Measurements from ENCODE around the gene MYO1E. TPM values are rescaled to one million over a fixed set of nuclear protein-coding genes. Genes with fewer than 3 reads are reported as not detected.

Gene MYO1E
- total RNA-seq, 4 donors from 2014 or later, result 49.7 to 76.1 (median 65.6) TPM

DNA sequence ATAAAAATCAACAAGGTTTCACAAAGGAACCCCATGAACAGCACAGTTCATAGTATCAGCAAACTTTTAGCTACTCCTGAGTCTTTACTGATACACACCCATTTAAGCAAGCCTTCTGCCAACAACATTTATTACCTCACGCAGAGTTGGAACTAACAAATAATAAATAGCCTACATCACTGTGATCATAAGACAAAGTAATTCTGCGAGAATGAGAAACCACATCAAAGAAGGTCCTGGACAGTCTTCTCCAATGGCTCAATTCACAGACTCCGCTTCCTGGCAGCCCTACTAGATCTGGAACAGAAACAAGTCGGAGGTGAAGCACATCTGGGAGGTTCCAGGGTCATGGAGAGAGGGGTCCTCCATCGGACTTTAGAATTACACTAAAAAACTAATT is 129.0 kb downstream of the MYO1E start:
- TF ChIP-seq, protein P1, sequence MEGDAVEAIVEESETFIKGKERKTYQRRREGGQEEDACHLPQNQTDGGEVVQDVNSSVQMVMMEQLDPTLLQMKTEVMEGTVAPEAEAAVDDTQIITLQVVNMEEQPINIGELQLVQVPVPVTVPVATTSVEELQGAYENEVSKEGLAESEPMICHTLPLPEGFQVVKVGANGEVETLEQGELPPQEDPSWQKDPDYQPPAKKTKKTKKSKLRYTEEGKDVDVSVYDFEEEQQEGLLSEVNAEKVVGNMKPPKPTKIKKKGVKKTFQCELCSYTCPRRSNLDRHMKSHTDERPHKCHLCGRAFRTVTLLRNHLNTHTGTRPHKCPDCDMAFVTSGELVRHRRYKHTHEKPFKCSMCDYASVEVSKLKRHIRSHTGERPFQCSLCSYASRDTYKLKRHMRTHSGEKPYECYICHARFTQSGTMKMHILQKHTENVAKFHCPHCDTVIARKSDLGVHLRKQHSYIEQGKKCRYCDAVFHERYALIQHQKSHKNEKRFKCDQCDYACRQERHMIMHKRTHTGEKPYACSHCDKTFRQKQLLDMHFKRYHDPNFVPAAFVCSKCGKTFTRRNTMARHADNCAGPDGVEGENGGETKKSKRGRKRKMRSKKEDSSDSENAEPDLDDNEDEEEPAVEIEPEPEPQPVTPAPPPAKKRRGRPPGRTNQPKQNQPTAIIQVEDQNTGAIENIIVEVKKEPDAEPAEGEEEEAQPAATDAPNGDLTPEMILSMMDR (IDR thresholded peaks at IDR 0.05), result no peak
- TF ChIP-seq POLR2A (IDR thresholded peaks at IDR 0.05), result no peak
- no peak for TF ChIP-seq POLR2AphosphoS5 (IDR thresholded peaks at IDR 0.05)
- no peak for TF ChIP-seq EP300 (IDR thresholded peaks at IDR 0.05)
- Histone ChIP-seq H3K4me3 (no peak overlapping the region), H3K27ac (no peak overlapping the region), H3K9me3 (no peaks in the 10 kb centered on the region), H3K27me3 (no peaks in the 10 kb centered on the region), H3K36me3 (no peaks in the 10 kb centered on the region), H3K4me1 (peaks cover 0 to 6% (median 0%) of the 10 kb centered on the region in 3 donors)
- WGBS, 2 donors (ENCODE audit: low coverage in 1 of 2), result 86 to 88% methylated on average over 5 of the region's 5 CpGs
- ATAC-seq, result no peak

DNA sequence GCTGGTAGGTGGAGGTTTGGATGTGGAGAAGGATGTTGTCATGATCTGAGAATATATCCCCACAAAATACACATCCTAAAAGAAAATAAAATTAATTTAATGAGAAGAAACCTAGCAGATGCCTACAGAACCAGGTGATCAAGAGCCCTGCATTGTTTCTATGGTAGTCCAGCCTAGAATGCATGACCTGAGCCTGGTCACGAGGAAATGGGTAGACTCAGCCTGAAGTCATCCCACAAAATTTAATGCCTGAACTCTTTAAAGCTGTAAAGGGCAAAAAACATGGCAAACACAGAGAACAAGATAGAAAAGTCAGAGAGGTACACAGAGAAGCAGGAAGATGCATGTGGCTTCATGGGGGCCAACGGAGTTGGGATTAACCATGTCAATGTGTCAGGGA is 130.0 kb downstream of the MYO1E start:
- 80 to 93% methylated on average over 2 of the region's 2 CpGs for WGBS, 2 donors (ENCODE audit: low coverage in 1 of 2)
- Histone ChIP-seq H3K9me3 (no peaks in the 10 kb centered on the region), H3K36me3 (no peaks in the 10 kb centered on the region), H3K27me3 (no peaks in the 10 kb centered on the region), H3K4me3 (no peak overlapping the region), H3K4me1 (peaks cover 0 to 5% (median 0%) of the 10 kb centered on the region in 3 donors), H3K27ac (no peak overlapping the region)
- TF ChIP-seq, protein P1 (IDR thresholded peaks at IDR 0.05), result no peak
- no peak for ATAC-seq

DNA sequence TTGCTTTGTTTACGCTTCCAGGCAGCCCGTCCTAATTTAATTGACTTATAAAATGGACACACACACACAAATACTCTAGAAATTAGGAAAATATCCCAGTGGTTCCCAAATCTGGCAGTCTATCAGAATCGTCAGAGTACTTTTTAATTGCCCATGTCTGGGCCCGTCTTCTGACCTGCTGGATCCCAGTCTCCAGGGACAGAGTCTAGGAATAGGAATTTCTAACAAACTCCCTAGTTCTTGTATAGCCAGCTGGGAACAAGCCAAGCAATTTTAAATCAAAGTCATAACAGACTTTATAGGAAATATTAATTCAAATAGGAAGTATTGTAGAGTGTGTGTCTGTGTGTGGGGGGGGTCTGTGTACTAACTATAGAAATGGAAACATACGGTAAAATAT is 132.6 kb downstream of the MYO1E start:
- no peak for TF ChIP-seq POLR2A (IDR thresholded peaks at IDR 0.05)
- no peak for TF ChIP-seq POLR2AphosphoS5 (IDR thresholded peaks at IDR 0.05)
- no peak for TF ChIP-seq EP300 (IDR thresholded peaks at IDR 0.05)
- TF ChIP-seq, protein P1 (IDR thresholded peaks at IDR 0.05), result no peak
- Histone ChIP-seq H3K27me3 (no peaks in the 10 kb centered on the region), H3K36me3 (no peaks in the 10 kb centered on the region), H3K27ac (no peak overlapping the region), H3K4me1 (peaks cover 0 to 6% (median 0%) of the 10 kb centered on the region in 3 donors), H3K4me3 (no peak overlapping the region), H3K9me3 (no peaks in the 10 kb centered on the region)
- 64 to 66% methylated on average over 4 to 5 of the region's 5 CpGs for WGBS, 2 donors (ENCODE audit: low coverage in 1 of 2)
- ATAC-seq, result no peak

DNA sequence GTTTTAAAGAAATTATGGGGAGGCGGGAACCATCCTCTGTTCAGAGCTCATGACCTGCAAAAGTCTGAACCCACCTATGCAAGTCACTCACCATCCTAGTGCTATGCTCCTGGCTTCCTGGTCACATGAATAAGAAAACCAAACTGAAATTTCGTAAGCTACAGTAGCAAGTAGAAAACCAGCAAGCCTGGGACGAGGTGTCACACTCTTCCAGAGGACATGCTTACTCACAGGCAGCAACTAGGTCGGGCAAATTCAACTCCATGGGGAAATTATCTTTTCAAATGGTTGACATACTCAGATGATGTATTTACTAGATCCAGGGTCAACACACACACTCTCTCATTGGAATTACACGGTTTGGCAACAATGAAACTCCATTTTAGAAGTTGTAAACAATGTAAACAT is 134.7 kb downstream of the MYO1E start:
- Histone ChIP-seq H3K4me3 (no peak overlapping the region), H3K9me3 (no peaks in the 10 kb centered on the region), H3K4me1 (peaks cover 0 to 6% (median 0%) of the 10 kb centered on the region in 3 donors), H3K27ac (no peak overlapping the region), H3K27me3 (no peaks in the 10 kb centered on the region), H3K36me3 (no peaks in the 10 kb centered on the region)
- 90 to 100% methylated on average over 3 to 5 of the region's 5 CpGs for WGBS, 2 donors (ENCODE audit: low coverage in 1 of 2)
- no peak for ATAC-seq
- TF ChIP-seq POLR2A (IDR thresholded peaks at IDR 0.05) (no peak), POLR2AphosphoS5 (IDR thresholded peaks at IDR 0.05) (no peak), EP300 (IDR thresholded peaks at IDR 0.05) (no peak)
- TF ChIP-seq, protein P1 (IDR thresholded peaks at IDR 0.05), result no peak

DNA sequence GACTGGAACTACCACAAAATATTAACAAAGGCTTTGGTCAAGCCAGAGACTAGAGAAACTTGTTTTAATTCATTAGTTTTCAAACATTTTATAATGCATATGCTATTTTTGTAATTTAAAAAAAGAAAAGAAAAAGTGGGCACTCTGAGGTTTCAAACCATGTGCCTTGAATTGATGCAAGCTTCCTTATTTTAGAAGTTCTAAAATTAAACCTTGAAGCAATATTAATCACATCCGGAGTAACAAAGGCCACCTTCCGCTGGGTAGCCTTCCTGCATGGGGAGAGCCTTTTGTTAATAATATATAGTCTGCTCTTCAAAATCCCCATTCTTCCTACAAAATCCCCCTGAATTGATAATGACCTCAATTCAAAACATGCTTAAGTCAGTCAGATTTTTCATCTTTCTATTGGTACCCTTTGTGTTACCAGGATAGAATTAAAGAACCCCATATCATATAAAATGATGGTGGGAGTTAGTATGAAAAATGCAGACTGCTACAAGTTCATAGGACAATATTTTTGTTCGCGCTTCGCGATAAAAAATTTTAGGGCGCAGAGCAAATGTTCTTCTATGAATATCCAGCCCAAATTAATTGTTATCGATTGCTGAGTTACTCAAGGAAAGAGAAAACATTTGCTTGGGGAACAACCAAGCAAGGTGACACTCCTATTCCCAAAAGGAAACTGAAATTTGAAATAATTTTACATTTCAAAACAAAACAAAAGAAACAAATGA is 135.4 kb downstream of the MYO1E start:
- 86 to 91% methylated on average over 8 of the region's 8 CpGs for WGBS, 2 donors (ENCODE audit: low coverage in 1 of 2)
- ATAC-seq, result no peak

More for the DNA sequence above, 135.4 kb downstream of the MYO1E start:
- Histone ChIP-seq H3K4me1 (peaks cover 0 to 11% (median 0%) of the 10 kb centered on the region in 3 donors), H3K9me3 (no peaks in the 10 kb centered on the region), H3K27me3 (no peaks in the 10 kb centered on the region), H3K4me3 (no peak overlapping the region), H3K27ac (no peak overlapping the region), H3K36me3 (no peaks in the 10 kb centered on the region)
- TF ChIP-seq POLR2AphosphoS5 (IDR thresholded peaks at IDR 0.05) (no peak), POLR2A (IDR thresholded peaks at IDR 0.05) (no peak), EP300 (IDR thresholded peaks at IDR 0.05) (no peak)
- TF ChIP-seq, protein P1 (IDR thresholded peaks at IDR 0.05), result no peak

Data from gastroesophageal sphincter (tissue), 4 donors.